IPS-NIHi7 (cell line): Measurements from ENCODE around the gene FGF2.

Source experiments
- DNase-seq: peaks from one replicate; pipeline ENCODE4 v3.0.0; 2012; ENCODE audit warnings: mixed read lengths; ENCODE audit errors: extremely low spot score

The FGF2 gene

DNA sequence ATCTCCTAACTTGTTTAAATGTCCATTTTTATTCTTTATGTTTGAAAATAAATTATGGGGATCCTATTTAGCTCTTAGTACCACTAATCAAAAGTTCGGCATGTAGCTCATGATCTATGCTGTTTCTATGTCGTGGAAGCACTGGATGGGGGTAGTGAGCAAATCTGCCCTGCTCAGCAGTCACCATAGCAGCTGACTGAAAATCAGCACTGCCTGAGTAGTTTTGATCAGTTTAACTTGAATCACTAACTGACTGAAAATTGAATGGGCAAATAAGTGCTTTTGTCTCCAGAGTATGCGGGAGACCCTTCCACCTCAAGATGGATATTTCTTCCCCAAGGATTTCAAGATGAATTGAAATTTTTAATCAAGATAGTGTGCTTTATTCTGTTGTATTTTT, 68.2 kb downstream of the FGF2 start:
- no peak for DNase-seq

DNA sequence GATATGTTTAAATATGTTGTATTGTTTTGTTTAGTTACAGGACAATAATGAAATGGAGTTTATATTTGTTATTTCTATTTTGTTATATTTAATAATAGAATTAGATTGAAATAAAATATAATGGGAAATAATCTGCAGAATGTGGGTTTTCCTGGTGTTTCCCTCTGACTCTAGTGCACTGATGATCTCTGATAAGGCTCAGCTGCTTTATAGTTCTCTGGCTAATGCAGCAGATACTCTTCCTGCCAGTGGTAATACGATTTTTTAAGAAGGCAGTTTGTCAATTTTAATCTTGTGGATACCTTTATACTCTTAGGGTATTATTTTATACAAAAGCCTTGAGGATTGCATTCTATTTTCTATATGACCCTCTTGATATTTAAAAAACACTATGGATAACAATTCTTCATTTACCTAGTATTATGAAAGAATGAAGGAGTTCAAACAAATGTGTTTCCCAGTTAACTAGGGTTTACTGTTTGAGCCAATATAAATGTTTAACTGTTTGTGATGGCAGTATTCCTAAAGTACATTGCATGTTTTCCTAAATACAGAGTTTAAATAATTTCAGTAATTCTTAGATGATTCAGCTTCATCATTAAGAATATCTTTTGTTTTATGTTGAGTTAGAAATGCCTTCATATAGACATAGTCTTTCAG, 68.8 kb downstream of the FGF2 start:
- no peak for DNase-seq

DNA sequence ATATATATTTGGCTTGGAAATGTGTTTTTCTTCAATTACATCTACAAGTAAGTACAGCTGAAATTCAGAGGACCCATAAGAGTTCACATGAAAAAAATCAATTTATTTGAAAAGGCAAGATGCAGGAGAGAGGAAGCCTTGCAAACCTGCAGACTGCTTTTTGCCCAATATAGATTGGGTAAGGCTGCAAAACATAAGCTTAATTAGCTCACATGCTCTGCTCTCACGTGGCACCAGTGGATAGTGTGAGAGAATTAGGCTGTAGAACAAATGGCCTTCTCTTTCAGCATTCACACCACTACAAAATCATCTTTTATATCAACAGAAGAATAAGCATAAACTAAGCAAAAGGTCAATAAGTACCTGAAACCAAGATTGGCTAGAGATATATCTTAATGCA, 69.6 kb downstream of the FGF2 start:
- DNase-seq: no peak

DNA sequence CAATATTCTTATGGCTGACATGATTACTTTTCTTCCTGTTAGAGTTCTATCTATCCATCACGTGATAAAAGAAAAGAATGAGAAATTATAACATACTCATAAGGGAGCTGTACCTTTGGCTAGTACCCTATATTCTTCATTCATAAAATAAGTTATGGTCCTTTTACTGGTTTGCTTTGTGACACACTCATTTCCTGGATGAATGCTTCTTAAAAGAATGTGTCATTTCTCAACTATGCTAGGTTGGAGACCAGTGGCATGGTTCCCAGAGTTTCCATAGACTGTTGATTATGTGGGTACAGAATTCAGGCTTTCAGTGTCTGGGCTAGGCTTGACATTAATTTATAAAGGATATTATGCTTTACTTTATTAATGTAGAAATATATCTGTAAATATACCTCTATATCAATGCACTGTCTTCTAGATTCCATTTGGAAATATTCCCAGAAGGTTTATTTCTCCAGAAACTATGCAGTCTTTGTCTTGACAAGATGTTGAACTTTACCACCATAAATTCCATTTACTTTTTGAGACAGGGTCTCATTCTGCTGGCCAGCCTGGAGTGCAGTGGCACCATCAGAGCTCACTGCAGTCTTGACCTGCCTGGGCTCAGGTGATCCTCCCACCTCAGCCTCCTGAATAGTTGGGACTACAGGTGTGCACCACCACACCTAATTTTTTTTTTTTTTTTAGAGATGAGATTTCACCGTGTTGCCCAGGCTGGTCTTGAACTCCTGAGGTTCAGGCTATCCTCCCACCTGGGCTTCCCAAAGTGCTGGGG, 71.9 kb downstream of the FGF2 start:
- no peak for DNase-seq

DNA sequence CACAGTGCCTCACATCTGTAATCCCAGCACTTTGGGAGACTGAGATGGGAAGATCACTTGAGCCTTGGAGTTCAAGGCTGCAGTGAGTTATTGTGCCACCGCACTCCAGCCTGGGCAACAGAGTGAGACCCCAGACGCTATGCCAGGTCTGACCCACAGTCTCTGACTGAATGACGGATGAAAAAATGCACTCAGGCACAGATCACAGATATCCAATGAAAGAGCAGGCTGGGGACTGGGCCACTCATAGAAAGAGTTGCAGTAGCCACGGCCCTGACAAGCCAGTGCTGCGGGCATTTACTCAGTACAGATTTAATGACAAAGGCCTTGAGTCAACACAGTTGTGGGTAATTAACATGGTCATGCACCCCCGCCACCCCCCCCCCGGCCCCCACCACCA, 73.1 kb downstream of the FGF2 start:
- DNase-seq: peak; percentile 12

DNA sequence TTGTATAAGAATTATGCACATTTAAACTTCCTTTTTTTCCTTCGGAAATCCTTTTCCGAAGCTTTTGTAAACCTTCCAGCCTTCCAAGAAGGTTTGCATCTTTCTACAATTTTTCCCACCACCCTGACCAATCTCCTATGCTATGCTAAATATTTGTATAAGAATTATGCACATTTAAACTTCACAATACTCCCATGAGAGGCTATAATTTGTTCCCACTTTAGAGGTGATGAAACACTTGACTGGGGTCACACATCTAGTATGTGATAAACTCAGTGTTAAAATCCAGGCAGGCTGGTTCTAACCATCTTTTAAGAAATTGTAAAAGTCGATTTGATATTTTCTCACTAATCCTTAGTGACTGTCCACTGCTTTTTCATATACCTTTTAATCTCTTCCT, 73.7 kb downstream of the FGF2 start:
- no peak for DNase-seq

DNA sequence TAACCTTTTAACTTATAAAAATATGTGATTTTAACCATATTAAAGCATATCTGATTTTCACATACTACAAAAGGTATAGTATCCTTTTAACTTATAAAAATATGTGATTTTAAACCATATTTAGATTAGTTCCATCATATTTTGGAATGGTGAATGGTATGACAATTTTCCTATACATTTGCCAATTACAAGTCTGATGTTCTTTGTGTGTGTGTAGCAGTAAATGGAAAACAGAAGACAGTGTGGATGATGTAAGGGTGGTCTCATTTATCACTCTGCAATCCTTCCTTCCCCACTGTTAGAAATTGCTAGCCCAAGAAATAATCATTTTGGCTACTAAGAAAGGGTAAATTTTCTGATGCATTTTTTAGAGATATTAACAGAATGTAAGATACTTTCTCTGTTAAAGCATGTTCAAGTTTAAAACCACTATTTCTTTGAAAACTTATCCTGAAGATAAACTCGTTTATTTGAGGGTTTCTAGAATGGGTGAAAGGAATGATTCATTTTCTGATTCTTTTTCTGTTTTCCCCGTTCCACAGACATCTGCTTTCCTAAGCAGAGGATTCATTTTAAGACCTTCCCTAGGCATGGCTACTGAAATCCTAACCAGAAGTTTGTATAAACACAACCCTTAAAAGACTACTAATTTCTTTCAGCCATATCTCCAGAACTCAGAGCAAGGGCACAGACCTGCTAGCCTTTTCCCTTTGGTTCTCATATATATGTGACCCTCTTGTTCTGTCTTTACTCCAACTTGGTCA, 74.8 kb downstream of the FGF2 start:
- DNase-seq: no peak

DNA sequence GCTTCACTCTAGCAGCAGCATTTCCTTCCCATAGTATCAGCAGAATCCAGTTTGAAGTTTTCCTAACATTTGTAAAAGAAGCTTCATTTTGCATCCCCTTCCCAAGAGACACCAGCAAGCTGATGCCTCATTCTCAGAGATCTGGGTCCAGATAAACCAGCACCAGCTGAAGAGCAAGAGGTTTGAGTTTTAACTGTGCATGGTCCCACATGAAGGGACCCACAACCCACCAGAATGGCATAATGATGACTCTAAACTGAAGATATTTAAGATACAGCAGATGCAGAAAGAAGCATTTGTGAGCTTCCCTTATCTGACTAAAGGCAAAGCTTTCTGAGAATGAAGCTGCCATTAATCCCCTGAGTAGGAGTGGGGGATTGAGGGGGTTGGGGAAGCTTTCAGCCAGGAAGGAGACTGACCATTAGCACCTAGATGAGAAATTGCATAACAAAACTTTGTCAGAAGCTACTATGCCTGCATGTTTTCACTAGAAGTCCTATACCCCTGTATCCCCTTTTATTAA, 77.2 kb downstream of the FGF2 start:
- DNase-seq: no peak

DNA sequence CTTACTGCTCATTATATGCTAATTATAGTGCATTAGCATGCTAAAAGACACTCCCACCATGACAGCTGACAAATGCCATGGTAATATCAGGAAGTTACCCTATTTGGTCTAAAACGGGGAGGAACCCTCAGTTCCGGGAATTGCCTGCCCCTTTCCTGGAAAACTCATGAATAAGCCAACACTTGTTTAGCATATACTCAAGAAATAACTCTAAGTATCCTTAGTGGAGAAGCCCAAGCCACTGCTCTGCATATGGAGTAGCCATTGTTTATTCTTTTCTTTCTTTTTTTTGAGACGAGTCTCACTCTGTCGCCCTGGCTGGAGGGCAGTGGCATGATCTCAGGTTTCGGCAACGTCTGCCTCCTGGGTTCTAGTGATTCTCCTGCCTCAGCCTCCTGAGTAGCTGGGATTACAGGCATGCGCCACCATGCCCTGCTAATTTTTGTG, 80.3 kb downstream of the FGF2 start:
- DNase-seq: no peak

DNA sequence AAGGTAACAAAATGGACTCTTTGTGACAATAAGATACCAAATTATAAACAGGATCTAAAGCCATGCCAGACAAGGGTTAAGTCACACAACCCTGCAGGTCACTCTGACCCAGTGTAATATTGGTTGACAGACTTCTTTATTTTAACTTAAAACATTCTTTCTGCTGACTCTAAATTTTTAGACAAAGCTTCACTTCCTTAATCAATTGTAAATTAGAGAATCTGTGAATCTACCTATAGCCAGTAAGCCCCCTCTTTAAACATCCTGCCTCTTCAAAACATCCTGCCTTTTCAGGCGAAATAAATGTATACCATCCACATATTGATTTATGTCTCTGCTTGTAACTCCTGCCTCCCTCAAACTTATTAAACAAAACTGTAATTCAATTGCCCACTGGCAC, 81.6 kb downstream of the FGF2 start:
- DNase-seq: no peak

DNA sequence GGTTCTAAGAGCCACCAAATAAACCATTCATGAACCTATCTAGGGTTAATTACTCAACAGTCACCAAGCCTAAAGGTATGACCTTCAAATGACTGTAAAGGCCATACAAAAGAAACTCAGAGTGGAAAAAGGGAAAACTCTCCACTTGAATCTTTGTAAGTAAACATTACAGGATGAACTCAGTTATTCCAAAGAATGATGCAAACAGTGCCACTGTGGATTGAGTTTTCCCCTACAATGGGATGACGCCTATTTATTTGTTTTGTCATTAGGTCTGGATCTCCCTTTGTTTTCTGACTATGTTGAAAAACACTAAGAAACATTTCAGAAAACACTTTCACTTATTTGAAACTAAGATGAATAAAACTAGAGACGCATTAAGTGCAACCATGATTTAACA, 83.1 kb downstream of the FGF2 start:
- DNase-seq: no peak

DNA sequence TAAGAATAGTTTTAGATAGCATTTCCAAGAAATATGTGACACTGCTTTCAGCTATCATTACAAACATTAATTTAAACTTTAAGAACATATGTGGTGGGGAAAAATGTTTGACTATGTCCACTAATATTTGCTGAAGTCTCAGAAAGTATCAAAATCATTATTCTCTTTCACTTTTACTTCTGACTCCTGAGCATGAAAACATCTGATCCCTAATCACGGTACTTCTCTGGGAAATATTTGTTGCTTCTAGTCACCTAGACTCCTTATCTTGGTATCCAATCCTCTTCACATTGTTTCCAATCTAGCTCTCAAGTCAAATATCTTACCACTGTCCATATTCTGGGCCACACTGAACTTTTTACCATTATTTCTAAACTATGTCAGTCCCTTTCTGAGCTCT, 85.0 kb downstream of the FGF2 start:
- no peak for DNase-seq

DNA sequence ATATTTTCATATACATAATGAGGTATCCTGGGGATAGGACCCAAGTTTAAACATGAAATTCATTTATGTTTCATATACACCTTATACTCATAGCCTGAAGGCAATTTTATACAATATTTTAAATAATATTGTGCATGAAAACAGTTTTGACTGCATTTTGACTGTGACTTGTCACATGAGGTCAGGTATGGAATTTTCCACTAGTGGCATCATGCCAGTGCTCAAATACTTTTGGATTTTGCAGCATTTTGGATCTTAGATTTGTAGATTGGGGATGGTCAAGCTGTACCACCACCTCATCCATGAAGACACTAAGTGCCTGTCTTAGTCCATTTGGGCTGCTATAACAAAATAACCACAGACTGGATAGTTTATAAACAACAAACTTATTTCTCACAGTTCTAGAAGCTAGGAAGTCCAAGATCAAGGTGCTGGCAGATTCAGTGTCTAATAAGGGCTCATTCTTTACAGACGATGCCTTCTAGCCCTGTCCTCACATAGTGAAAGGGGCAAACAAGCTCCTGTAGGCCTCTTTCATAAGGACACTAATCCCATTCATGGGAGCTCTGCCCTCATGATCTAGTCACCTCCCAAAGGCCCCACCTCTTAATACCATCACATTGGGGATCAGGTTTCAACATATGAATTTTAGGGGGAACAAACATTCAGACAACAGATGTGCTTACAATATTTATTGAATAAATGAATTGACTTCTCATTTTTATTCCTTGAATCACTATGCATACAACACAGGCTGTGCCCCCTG, 86.4 kb downstream of the FGF2 start:
- no peak for DNase-seq

DNA sequence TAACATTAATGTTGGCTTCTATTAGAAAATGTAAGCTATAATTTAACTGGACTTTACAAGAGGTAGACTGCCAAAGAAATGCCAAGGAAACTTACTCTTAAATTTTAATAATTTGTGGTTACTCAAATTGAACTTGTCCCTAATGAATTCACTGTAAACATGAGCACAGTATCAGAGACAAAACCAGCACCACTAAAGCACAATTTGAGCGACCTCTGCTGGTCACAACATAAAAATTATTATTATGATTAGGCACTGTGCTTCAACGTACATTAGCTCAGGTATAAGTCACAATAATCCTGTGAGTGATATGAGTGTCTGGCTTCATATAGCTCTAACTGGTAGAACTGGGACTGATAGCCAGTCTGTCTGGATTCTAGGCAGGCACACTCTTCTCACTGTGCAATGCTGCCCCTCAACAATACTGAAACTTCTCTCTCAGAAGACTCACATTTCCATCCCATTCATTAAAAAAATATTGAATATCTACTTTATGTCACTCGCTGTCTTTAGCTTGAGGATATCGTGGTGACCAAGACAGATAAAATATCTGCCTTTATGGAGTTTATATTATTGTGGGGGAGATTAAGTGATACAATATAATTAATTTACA, 87.8 kb downstream of the FGF2 start:
- no peak for DNase-seq

DNA sequence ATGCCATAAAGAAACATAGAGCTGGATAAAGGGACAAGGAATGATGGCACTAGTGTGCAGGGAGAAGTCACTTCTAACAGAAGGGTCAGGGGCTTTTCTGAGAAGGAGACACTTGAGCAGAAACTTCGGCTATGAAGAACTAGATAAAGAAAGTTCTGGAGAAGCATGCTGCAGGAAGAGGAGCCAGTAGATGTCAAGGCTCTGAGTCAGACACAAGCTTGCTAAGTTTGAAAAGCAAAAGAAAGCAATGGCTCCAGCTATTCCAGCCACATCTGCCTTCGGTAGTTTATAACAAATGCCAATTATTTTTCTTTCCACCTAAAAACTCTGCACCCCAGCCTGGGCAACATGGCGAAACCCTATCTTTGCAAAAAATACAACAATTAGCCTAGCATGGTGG, 88.3 kb downstream of the FGF2 start:
- no peak for DNase-seq

DNA sequence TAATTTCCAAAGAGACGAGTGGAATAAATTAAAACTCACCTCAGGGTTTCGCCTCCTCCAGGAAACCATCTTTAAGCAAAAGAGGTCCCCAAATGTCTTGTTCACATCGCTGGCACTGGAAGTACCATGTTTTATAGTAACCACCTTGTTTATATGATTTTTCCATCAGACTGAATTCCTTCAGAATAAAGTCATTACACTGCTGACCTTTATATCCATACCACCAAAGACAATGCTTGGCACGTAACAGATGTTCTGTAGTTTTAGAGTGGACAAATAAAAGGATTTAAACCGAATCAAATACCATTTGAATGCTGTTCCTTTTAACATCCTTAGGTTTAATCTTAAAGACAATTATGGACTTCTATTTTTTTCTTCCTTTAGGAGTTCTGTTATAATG, 91.1 kb downstream of the FGF2 start:
- no peak for DNase-seq

DNA sequence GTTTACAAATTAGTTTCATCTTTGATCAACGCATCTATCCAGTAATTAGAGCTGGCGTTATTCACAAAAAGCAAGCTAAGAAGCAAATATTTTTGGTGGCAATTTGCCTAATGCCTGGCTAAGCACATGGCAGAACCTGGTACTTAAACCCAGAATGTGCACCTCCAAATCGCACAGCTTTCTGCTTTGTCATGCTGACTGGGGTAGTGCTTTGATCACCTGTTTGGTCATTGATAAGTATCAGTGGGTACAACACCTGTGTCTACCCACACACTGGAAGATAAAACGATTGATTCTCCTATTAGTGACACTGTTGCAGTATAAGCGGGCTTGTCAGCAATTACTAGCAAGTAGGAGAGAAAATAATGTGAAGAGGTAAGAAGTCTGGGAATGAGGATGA, 93.8 kb downstream of the FGF2 start:
- DNase-seq: no peak

DNA sequence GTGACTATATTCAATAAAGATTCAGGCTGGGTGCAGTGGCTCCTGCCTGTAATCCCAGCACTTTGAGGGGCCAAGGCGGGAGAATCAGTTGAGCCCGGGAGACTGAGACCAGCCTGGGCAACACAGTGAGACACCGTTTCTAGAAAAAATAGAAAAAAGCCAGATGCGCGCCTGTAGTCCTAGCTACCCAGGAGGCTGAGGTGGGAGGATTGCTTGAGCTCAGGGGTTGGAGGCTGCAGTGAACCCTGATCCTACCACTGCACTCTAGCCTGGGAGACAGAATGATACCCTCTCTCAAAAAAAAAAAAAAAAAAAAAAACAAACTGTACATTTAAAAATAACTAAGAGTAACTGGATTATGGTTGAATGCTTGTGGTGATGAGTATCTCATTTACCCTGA, 94.7 kb downstream of the FGF2 start:
- DNase-seq: no peak

DNA sequence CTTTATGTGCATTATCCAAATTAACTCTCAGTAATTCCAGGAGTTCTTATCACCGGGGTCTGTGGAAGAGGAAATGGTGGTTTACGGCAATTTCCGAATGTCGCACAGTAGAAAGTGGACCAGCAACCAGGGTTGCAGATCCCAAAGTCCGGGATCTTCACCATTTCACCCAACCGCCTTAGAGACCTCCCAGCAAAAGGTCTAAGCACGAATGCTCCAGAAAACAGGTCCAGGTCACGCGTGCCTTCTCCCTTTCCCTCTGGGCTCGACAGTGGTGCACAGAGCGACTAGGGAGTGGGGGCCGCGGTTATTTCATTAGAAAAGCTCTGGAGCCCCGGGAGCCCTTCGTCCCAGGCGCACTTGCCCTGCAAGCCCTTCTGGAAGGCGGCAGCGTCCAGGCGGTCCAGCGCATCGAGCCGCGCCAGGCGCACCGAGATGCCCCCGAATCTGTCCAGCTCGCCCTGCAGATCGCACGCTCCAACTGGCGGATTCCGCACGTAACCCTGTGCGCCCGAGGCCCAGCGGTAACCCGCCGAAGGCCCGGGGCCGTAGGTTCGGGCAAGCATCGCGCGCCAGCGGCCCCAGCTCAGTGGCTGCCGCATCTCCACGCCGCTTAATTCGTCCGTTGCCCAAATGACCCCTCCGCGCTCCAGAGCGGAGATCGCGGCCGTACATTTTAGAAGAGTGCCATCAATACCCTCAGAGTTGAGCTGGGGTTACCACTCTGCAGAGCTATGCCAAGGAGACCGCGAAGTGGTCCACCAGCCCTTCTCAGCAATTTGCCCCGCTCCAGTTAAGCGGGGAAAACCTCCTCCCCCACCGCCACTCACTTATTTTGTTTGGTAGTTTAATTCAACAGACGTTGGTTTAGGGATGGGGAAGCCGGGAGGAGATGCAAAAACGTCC, 95.6 kb downstream of the FGF2 start, which contains the start of gene NUDT6:
Gene NUDT6, minus strand, starts transcription at position 627 of the 906 bp plus-strand sequence. Its CDS starts 25 bp downstream, at position 602.
- peak; percentile 70 for DNase-seq

DNA sequence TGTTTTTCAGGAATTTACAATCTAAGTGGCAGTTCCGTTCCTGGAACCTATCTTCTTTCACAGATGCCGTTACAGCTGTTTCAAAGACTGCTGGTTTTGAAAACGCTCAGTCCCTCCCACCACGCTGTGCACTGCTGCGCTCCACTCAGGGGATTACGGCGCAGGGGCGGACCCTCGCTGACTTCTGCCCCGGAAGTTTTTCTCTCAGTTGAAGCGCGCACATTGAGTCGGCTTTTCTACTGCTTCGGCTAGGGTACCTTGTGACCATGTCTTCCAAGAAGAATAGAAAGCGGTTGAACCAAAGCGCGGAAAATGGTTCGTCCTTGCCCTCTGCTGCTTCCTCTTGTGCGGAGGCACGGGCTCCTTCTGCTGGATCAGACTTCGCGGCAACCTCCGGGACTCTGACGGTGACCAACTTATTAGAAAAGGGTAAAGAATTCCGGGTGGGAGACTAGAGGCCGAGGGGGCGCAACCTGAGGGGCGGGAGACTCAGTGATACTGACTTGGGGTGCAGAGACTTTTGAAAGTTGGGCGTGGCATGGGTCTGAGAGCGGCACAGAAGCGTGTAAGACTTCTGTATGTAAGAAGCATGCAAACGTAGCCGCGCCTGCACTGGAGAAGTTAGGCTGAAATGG, 96.4 kb downstream of the FGF2 start:
- DNase-seq: peak; percentile 86
